K562 (cell line): ENCODE data around the gene NUP107. TPM values are rescaled to one million over a fixed set of nuclear protein-coding genes. Genes with fewer than 3 reads are reported as not detected.
A peak's percentile ranks its signal among the peaks of the same experiment; 100 is the strongest.

Experiments
- ATAC-seq: fragments of 200-7000 bp; cut with Tn5 transposase; 3 replicates; pipeline ENCODE4 v1.9.1; 2020; ENCODE audit warnings: moderate library complexity
- BruUV-seq: library from RNA; stranded (reverse); fragments of 400-500 nt; replicated peaks from 2 replicates; lab custom pipeline; 2021; lab: Mats Ljungman, UMichigan
- CTCF ChIA-PET: fragments of 300-600 bp; formaldehyde crosslinking; extraction: SDS; loops from one replicate; lab custom pipeline; 2021; ENCODE audit warnings: low intra/inter-chr PET ratio; lab: Yijun Ruan, JAX
- POLR2A ChIA-PET: fragments of 300-600, 350-650 bp; sonication (Branson Sonifier 250); formaldehyde crosslinking; extraction: SDS; loops from one replicate; lab custom pipeline; 2021; ENCODE audit warnings: antibody characterized with exemption, inconsistent platforms; lab: Yijun Ruan, JAX
- DNase-seq, 4 experiments: peaks; one replicate each; pipeline versions ENCODE4 v3.0.0 to v3.0.0-alpha.2; 2011 to 2018; ENCODE audit warnings: low spot score in 3 of 4, mixed read lengths in 3 of 4; ENCODE audit errors: extremely low read depth in 1 of 4
- FAIRE-seq: peaks from 2 replicates; lab custom pipeline; 2011; peaks lifted over from hg19 to GRCh38; lab: Jason Lieb, UNC
- H2AFZ ChIP-seq: 2 replicates; pipeline ENCODE4 v1.6.0; 2011; ENCODE audit warnings: low read depth, low read length, control low read depth, inconsistent platforms
- H3K27ac ChIP-seq: fragments of 200-600 bp; 3 replicates; pipeline ENCODE4 v1.8.0; 2011; ENCODE audit warnings: low read depth, mild to moderate bottlenecking, control low read depth, inconsistent platforms, low read length, moderate library complexity, mixed read lengths; ENCODE audit errors: extremely low read depth
- H3K27me3 ChIP-seq, 2 experiments: fragments of 300-600 bp in 1 of 2; 2 replicates in 1 of 2; 3 replicates in 1 of 2; pipeline versions ENCODE4 v1.6.0 to v1.8.0; 2011; ENCODE audit warnings: inconsistent platforms in 2 of 2, low read length in 2 of 2, mild to moderate bottlenecking in 1 of 2, mixed read lengths in 1 of 2, moderate library complexity in 1 of 2; ENCODE audit not compliant: control insufficient read depth in 2 of 2, insufficient read depth in 2 of 2
- H3K36me3 ChIP-seq: fragments of 300-600 bp; 3 replicates; pipeline ENCODE4 v1.8.0; 2011; ENCODE audit warnings: mild to moderate bottlenecking, low read length, inconsistent platforms; ENCODE audit not compliant: control insufficient read depth, insufficient read depth
- H3K4me1 ChIP-seq, 2 experiments: fragments of 200-600 bp in 1 of 2; replicated peaks in 1 of 2; 2 replicates in 1 of 2; 3 replicates in 1 of 2; pipeline versions ENCODE4 v1.5.1 to v1.8.0; 2011; ENCODE audit warnings: inconsistent platforms in 2 of 2, low read length in 2 of 2, mild to moderate bottlenecking in 1 of 2, mixed read lengths in 1 of 2, moderate library complexity in 1 of 2; ENCODE audit not compliant: control insufficient read depth in 2 of 2, insufficient read depth in 2 of 2
- H3K4me2 ChIP-seq: 2 replicates; pipeline ENCODE4 v1.6.1; 2011; ENCODE audit warnings: low read length, control low read depth, inconsistent platforms, mixed read lengths; ENCODE audit not compliant: insufficient read depth
- H3K4me3 ChIP-seq: fragments of 200-600 bp; sonication (generic), shearing (Covaris generic); 2 replicates; pipeline ENCODE4 v1.5.1; 2016; ENCODE audit warnings: control low read depth, inconsistent platforms
- H3K79me2 ChIP-seq: fragments of 200-600 bp; 3 replicates; pipeline ENCODE4 v1.8.0; 2011; ENCODE audit warnings: low read length, inconsistent platforms; ENCODE audit not compliant: control insufficient read depth, insufficient read depth
- H3K9ac ChIP-seq, 2 experiments: 2 replicates each; pipeline versions ENCODE4 v1.6.0 to v1.6.1; 2011; ENCODE audit warnings: low read depth in 2 of 2, low read length in 2 of 2, control low read depth in 1 of 2, inconsistent platforms in 1 of 2, mild to moderate bottlenecking in 1 of 2, mixed read lengths in 1 of 2; ENCODE audit not compliant: insufficient read depth in 1 of 2
- H3K9me1 ChIP-seq: one replicate; pipeline ENCODE4 v1.6.0; 2011; ENCODE audit warnings: inconsistent platforms, mild to moderate bottlenecking, low read length, moderate library complexity; ENCODE audit not compliant: control insufficient read depth, insufficient read depth
- H3K9me3 ChIP-seq: replicated peaks from 2 replicates; pipeline ENCODE4 v1.5.1; 2011; ENCODE audit warnings: low read depth, low read length, inconsistent platforms; ENCODE audit not compliant: control insufficient read depth, insufficient read depth
- H4K20me1 ChIP-seq: replicated peaks from 2 replicates; pipeline ENCODE4 v1.6.1; 2011; ENCODE audit warnings: low read length, inconsistent platforms, mixed read lengths; ENCODE audit not compliant: control insufficient read depth, insufficient read depth
- ELF4 ChIP-seq: fragments of 450-650 bp; formaldehyde crosslinking; IDR thresholded peaks from 2 replicates; pipeline ENCODE4 v1.4.0; 2022; ENCODE audit warnings: missing genetic modification characterization
- KLF6 ChIP-seq: fragments of 250-450 bp; sonication (Bioruptor Pico); IDR thresholded peaks from 2 replicates; pipeline ENCODE4 v1.4.0; 2020; ENCODE audit warnings: mild to moderate bottlenecking, moderate library complexity, borderline replicate concordance
- ZNF444 ChIP-seq: fragments of 250-450 bp; sonication (Bioruptor Pico); IDR thresholded peaks from 2 replicates; pipeline ENCODE4 v1.4.0; 2020; ENCODE audit warnings: mild to moderate bottlenecking, moderate library complexity
- WGBS: fragments of 100-300 bp; shearing (Covaris generic); methylation state at CpG from one replicate; pipeline ENCODE4 v1.1.6; 2016; ENCODE audit warnings: low coverage, mixed read lengths; ENCODE audit not compliant: insufficient coverage; ENCODE audit errors: missing lambda C conversion rate; 5-methylcytosine and 5-hydroxymethylcytosine counted together
- in situ Hi-C: fragments of 300-500 bp; cut with MboI; formaldehyde crosslinking; loops from 4 replicates; pipeline ENCODE4 v1.15.0; 2018; ENCODE audit warnings: inconsistent platforms, mixed read lengths
- intact Hi-C: fragments of 100-400 bp; cut with micrococcal nuclease; formaldehyde crosslinking; loops from 2 replicates; pipeline ENCODE4 v1.14.2; 2022
- polyA plus RNA-seq, 8 experiments: library from polyadenylated mRNA; depleted of rRNA in 4 of 8; stranded (reverse) in 5 of 8; unstranded in 3 of 8; fragments of >200 nt; fragmentation: Nextera tagmentation in 2 of 8; fragmentation: Illumina TruSeq in 1 of 8; extraction: Ambion mirVana in 2 of 8; extraction: Trizol in 1 of 8; gene quantifications; 2 replicates each; pipeline versions ENCODE4 v1.2.1 to v1.2.3, GENCODE V29; 2011 to 2014; ENCODE audit warnings: inconsistent platforms in 1 of 8, missing spikeins in 1 of 8
- total RNA-seq, 7 experiments: library from RNA; depleted of rRNA in 6 of 7; stranded (reverse); fragments of >200 nt in 6 of 7; fragmentation: Illumina TruSeq in 2 of 7; extraction: Trizol in 2 of 7; gene quantifications; 2 replicates each; pipeline versions ENCODE4 v1.2.1 to v1.2.3, GENCODE V29; 2011 to 2021; ENCODE audit warnings: low replicate concordance in 1 of 7
- TF ChIP-seq, protein P1 (sequence below): fragments of 450-650 bp; conservative IDR thresholded peaks from 2 replicates; pipeline ENCODE4 v1.6.1; 2016; ENCODE audit warnings: missing genetic modification characterization, low read depth, mild to moderate bottlenecking, control low read depth, missing compliant biosample characterization

NUP107 gene
- total and polyA plus RNA-seq, 9 of the 15 experiments (the other 6 are each of a cell fraction or from before 2014, with no cell fraction given): 129 to 277 (median 199) TPM

DNA sequence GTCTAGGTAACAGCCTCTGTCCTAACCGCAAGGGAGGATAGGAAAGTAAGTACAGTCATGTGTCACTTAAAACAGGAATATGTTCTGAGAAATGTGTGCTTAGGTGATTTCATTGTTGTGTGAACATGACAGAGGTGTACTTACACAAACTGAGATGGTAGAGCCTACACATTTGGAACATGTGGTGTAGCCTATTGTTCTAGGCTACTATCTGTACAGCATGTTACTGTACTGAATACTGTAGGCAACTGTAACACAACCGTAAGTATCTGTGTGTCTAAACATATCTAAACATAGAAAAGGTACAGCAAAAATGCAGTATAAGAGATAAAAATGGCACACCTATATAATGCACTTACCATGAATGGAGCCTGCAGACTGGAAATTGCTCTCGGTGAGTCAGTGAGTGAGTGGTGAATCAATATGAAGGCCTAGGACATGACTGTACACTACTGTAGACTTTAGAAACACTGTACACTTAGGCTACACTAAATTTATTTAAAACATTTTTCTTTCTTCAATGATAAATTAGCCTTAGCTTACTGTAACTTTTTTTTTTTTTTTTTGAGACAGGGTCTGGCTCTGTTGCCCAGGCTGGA, 108.0 kb downstream of the NUP107 start:
- H3K4me3 ChIP-seq: no peak overlapping the region
- no peak for TF ChIP-seq KLF6
- no peak for TF ChIP-seq ZNF444 (CRISPR knock-in tag)
- no peak for TF ChIP-seq ELF4 (CRISPR knock-in tag)
- TF ChIP-seq, protein P1, sequence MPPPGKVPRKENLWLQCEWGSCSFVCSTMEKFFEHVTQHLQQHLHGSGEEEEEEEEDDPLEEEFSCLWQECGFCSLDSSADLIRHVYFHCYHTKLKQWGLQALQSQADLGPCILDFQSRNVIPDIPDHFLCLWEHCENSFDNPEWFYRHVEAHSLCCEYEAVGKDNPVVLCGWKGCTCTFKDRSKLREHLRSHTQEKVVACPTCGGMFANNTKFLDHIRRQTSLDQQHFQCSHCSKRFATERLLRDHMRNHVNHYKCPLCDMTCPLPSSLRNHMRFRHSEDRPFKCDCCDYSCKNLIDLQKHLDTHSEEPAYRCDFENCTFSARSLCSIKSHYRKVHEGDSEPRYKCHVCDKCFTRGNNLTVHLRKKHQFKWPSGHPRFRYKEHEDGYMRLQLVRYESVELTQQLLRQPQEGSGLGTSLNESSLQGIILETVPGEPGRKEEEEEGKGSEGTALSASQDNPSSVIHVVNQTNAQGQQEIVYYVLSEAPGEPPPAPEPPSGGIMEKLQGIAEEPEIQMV: no peak
- 82% methylated on average over 3 of the region's 3 CpGs for WGBS
- H4K20me1 ChIP-seq: no peaks in the 10 kb centered on the region
- no peak overlapping the region for H3K9ac ChIP-seq
- H3K36me3 ChIP-seq: no peaks in the 10 kb centered on the region
- in situ Hi-C loops (no loop called here), intact Hi-C loops (no loop called here)
- H3K27ac ChIP-seq: no peak overlapping the region
- BruUV-seq: no TSS peak
- H3K4me1 ChIP-seq: peaks cover 0 to 4% of the 10 kb centered on the region in 2 experiments; a peak in 1 of 5 replicates
- H3K4me2 ChIP-seq: no peak overlapping the region
- H3K9me1 ChIP-seq: no peaks in the 10 kb centered on the region
- FAIRE-seq: no peak
- H3K9me3 ChIP-seq: no peaks in the 10 kb centered on the region
- H3K79me2 ChIP-seq: no peaks in the 10 kb centered on the region
- 0 out of 2 replicates have a peak overlapping the region, but pooled peaks have one; percentile 23 for H2AFZ ChIP-seq
- no peak for DNase-seq
- POLR2A ChIA-PET: interaction anchor here (2.8 kb wide), 1 partner anchor 13 kb away, joined by 19 read pairs; the partner anchor contains the start of gene MDM2
- ATAC-seq: no peak
- CTCF ChIA-PET: no interaction called here
- H3K27me3 ChIP-seq: no peaks in the 10 kb centered on the region

Other genes starting within 250 kb of the NUP107 start
- 133 and 157 TPM in 2 replicates for gene RAP1B, start 76.1 kb upstream of the NUP107 start, total RNA-seq (2014; rRNA removed)
- 169 and 201 TPM in 2 replicates for gene RAP1B, start 76.1 kb upstream of the NUP107 start, total RNA-seq (2014; rRNA removed; fragmentation: Illumina TruSeq; extraction: Trizol)
- 168 and 191 TPM in 2 replicates for gene RAP1B, start 76.1 kb upstream of the NUP107 start, total RNA-seq (2015; rRNA removed; fragmentation: Illumina TruSeq; extraction: Trizol)
- 160 and 170 TPM in 2 replicates for gene RAP1B, start 76.1 kb upstream of the NUP107 start, total RNA-seq (2021)
- gene RAP1B, start 76.1 kb upstream of the NUP107 start, polyA plus RNA-seq (2011; rRNA removed): 184 and 309 TPM in 2 replicates
- gene RAP1B, start 76.1 kb upstream of the NUP107 start, polyA plus RNA-seq (2014; fragmentation: Illumina TruSeq; extraction: Trizol): 263 and 309 TPM in 2 replicates
- gene RAP1B, start 76.1 kb upstream of the NUP107 start, polyA plus RNA-seq (2014; fragmentation: Nextera tagmentation; extraction: Ambion mirVana): 100 to 1,000 TPM; 107 to 116 TPM
- 212 and 213 TPM in 2 replicates for gene RAP1B, start 76.1 kb upstream of the NUP107 start, polyA plus RNA-seq (2014; rRNA removed)
- 0.73 and 1.2 TPM in 2 replicates for gene SLC35E3, start 59.2 kb downstream of the NUP107 start, total RNA-seq (2014; rRNA removed)
- gene SLC35E3, start 59.2 kb downstream of the NUP107 start, total RNA-seq (2014; rRNA removed; fragmentation: Illumina TruSeq; extraction: Trizol): 3.8 and 5.3 TPM in 2 replicates
- gene SLC35E3, start 59.2 kb downstream of the NUP107 start, total RNA-seq (2015; rRNA removed; fragmentation: Illumina TruSeq; extraction: Trizol): 3.4 and 4.1 TPM in 2 replicates
- 5.1 and 5.9 TPM in 2 replicates for gene SLC35E3, start 59.2 kb downstream of the NUP107 start, total RNA-seq (2021)
- 5.8 and 6.6 TPM in 2 replicates for gene SLC35E3, start 59.2 kb downstream of the NUP107 start, polyA plus RNA-seq (2011; rRNA removed)
- 4.1 and 4.5 TPM in 2 replicates for gene SLC35E3, start 59.2 kb downstream of the NUP107 start, polyA plus RNA-seq (2014; fragmentation: Illumina TruSeq; extraction: Trizol)
- gene SLC35E3, start 59.2 kb downstream of the NUP107 start, polyA plus RNA-seq (2014; fragmentation: Nextera tagmentation; extraction: Ambion mirVana): 1 to 10 TPM; 3.5 to 3.8 TPM
- gene SLC35E3, start 59.2 kb downstream of the NUP107 start, polyA plus RNA-seq (2014; rRNA removed): 3.4 and 4.1 TPM in 2 replicates
- 45.3 and 49.0 TPM in 2 replicates for gene MDM2, start 121.2 kb downstream of the NUP107 start, total RNA-seq (2014; rRNA removed)
- gene MDM2, start 121.2 kb downstream of the NUP107 start, total RNA-seq (2014; rRNA removed; fragmentation: Illumina TruSeq; extraction: Trizol): 99.2 and 135 TPM in 2 replicates
- 70.0 and 74.0 TPM in 2 replicates for gene MDM2, start 121.2 kb downstream of the NUP107 start, total RNA-seq (2015; rRNA removed; fragmentation: Illumina TruSeq; extraction: Trizol)
- gene MDM2, start 121.2 kb downstream of the NUP107 start, total RNA-seq (2021): 90.8 and 100 TPM in 2 replicates
- 28.6 and 31.0 TPM in 2 replicates for gene MDM2, start 121.2 kb downstream of the NUP107 start, polyA plus RNA-seq (2011; rRNA removed)
- gene MDM2, start 121.2 kb downstream of the NUP107 start, polyA plus RNA-seq (2014; fragmentation: Illumina TruSeq; extraction: Trizol): 31.0 and 33.3 TPM in 2 replicates
- gene MDM2, start 121.2 kb downstream of the NUP107 start, polyA plus RNA-seq (2014; fragmentation: Nextera tagmentation; extraction: Ambion mirVana): 10 to 100 TPM; 13.6 to 21.8 TPM
- gene MDM2, start 121.2 kb downstream of the NUP107 start, polyA plus RNA-seq (2014; rRNA removed): 47.5 and 57.7 TPM in 2 replicates
- not detected in 2 replicates for gene CPM, start 246.2 kb downstream of the NUP107 start, total RNA-seq (2014; rRNA removed)
- gene CPM, start 246.2 kb downstream of the NUP107 start, total RNA-seq (2014; rRNA removed; fragmentation: Illumina TruSeq; extraction: Trizol): not detected in 2 replicates
- not detected in 2 replicates for gene CPM, start 246.2 kb downstream of the NUP107 start, total RNA-seq (2015; rRNA removed; fragmentation: Illumina TruSeq; extraction: Trizol)
- 0.22 and 0.31 TPM in 2 replicates for gene CPM, start 246.2 kb downstream of the NUP107 start, total RNA-seq (2021)
- not detected in 2 replicates for gene CPM, start 246.2 kb downstream of the NUP107 start, polyA plus RNA-seq (2011; rRNA removed)
- gene CPM, start 246.2 kb downstream of the NUP107 start, polyA plus RNA-seq (2014; fragmentation: Illumina TruSeq; extraction: Trizol): not detected in 2 replicates
- gene CPM, start 246.2 kb downstream of the NUP107 start, polyA plus RNA-seq (2014; fragmentation: Nextera tagmentation; extraction: Ambion mirVana): not detected
- gene CPM, start 246.2 kb downstream of the NUP107 start, polyA plus RNA-seq (2014; rRNA removed): not detected in 2 replicates